GM13976 (cell line): Measurements from ENCODE around the gene MBNL2.

Experiments used
- DNase-seq: peaks from one replicate; pipeline ENCODE4 v3.0.0; 2012; ENCODE audit warnings: low spot score
- CTCF ChIP-seq: IDR thresholded peaks from 2 replicates; pipeline ENCODE4 v1.5.1; 2012; ENCODE audit warnings: borderline replicate concordance, mild to moderate bottlenecking; ENCODE audit not compliant: insufficient read depth; ENCODE audit errors: extremely low read depth, missing control alignments, control extremely low read depth
- in situ Hi-C: fragments of 300-500 bp; cut with MboI; formaldehyde crosslinking; loops from one replicate; pipeline ENCODE4 v1.12.0; 2022; ENCODE audit warnings: low sequenced_read_pairs, mixed read lengths, inconsistent platforms; ENCODE audit not compliant: unreplicated experiment

Gene MBNL2

DNA sequence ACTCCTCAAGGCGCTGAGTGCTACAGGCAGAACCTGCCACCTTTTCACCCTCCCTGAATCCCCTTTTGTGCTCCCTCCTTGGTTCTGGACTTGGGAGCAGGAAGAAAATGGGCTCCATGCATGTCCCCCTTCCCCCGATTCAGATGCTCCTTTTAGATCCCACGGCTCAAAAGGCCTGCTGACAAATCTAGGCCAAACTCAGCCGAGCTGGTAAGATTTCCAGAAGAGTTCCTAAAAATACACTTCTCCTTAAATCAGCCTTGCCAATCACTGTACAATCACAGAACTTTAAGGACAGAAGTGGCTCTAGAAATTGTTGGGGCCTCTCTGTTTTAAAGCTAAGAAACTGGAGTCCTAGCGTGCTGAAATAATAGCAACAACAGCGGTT, 37.3 kb downstream of the MBNL2 start:
- in situ Hi-C loops, result no loop called here
- no peak for DNase-seq
- TF ChIP-seq CTCF, result no peak

- no peak for TF ChIP-seq CTCF
- in situ Hi-C loops, result no loop called here
- no peak for DNase-seq
These were observed 37.9 kb downstream of the MBNL2 start for GRCh38 chr13:97259798-97260714.

- TF ChIP-seq CTCF, result no peak
- in situ Hi-C loops, result no loop called here
- DNase-seq, result peak; percentile 38
These were observed 39.3 kb downstream of the MBNL2 start for GRCh38 chr13:97261254-97262005.

GRCh38 chr13:97262058-97262457, 39.9 kb downstream of the MBNL2 start:
- TF ChIP-seq CTCF, result no peak
- no peak for DNase-seq
- in situ Hi-C loops, result no loop called here

DNA sequence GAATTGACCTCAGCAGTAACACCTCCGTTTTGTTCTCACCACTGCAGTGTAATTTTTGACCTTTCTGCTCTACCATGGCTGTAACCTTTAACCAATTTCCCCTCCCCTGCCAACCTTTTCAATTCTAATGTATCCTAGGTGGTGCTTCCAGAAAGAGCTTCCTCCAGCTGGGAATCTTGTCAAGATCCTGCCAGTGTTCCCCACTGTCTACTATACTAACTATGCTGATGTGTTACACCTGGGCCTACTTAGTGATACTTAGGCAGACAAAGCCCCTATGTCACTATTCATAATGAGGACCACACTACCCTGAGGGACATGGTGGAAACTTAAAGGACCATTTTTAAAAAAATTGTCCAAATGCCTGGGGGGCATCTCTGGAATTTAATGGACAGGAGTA, 41.0 kb downstream of the MBNL2 start:
- no peak for DNase-seq
- in situ Hi-C loops, result no loop called here
- no peak for TF ChIP-seq CTCF

- no peak for TF ChIP-seq CTCF
- DNase-seq, result no peak
- in situ Hi-C loops, result no loop called here
These were observed 42.5 kb downstream of the MBNL2 start for GRCh38 chr13:97264663-97265062.
